Activated naive CD4-positive, alpha-beta T cell (primary cell): ENCODE results near the gene NHLH1.

Experiments
- DNase-seq, 4 experiments: peaks; one replicate each; lab custom pipeline; 2025; lab: John Stamatoyannopoulos, UW

Gene NHLH1

GRCh38 chr1:160411271-160412027, 44.6 kb downstream of the NHLH1 start:
- DNase-seq = no peak

- DNase-seq = no peak
Measured at GRCh38 chr1:160412028-160412362, 45.1 kb downstream of the NHLH1 start.

- no peak for DNase-seq
Measured at GRCh38 chr1:160413716-160414115, 46.8 kb downstream of the NHLH1 start.

- no peak for DNase-seq
Measured at GRCh38 chr1:160414881-160415280, 48.0 kb downstream of the NHLH1 start.

GRCh38 chr1:160415696-160416290, 48.9 kb downstream of the NHLH1 start:
- DNase-seq = no peak

GRCh38 chr1:160416369-160416768, 49.5 kb downstream of the NHLH1 start:
- DNase-seq = no peak

GRCh38 chr1:160418483-160418882, 51.6 kb downstream of the NHLH1 start:
- no peak for DNase-seq

GRCh38 chr1:160419150-160419837, 52.4 kb downstream of the NHLH1 start:
- no peak for DNase-seq

- DNase-seq = no peak
Measured at GRCh38 chr1:160419838-160420169, 52.9 kb downstream of the NHLH1 start.

- no peak for DNase-seq
Measured at GRCh38 chr1:160420881-160421842, 54.3 kb downstream of the NHLH1 start.

GRCh38 chr1:160421881-160422280, 55.0 kb downstream of the NHLH1 start:
- no peak for DNase-seq
